ENCODE results near the gene CNTNAP5. TPM values are rescaled to one million over a fixed set of nuclear protein-coding genes. Genes with fewer than 3 reads are reported as not detected.

The CNTNAP5 gene
- total RNA-seq, 2 donors from 2014 or later: not detected

- intact Hi-C loops (cut with DNase I): no loop called here
- no peak for DNase-seq (ENCODE audit: low spot score)
Measured at GRCh38 chr2:124804014-124804940, 779.2 kb downstream of the CNTNAP5 start.

DNA sequence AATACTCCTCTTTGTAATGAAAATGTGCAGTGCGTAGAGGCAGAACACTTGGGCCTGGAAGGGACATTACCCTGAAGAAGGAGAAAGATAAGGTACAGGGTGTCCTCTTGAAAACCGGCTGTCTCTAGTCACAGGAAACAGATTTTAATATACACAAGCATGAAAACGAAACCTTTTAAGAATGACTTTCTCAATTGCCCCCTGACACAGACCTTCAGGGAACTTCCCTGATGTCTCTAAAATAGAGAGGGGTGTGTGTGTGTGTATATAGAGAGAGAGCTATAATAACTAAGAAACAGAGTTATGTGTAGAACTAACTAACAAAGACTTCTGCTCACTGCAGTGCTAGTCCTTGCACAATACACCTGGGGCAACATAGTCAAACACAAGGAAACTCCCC lies 780.0 kb downstream of the CNTNAP5 start:
- no peak for DNase-seq (ENCODE audit: low spot score)
- intact Hi-C loops (cut with DNase I): no loop called here

GRCh38 chr2:124810132-124810531 lies 785.0 kb downstream of the CNTNAP5 start:
- DNase-seq (ENCODE audit: low spot score): no peak
- intact Hi-C loops (cut with DNase I): no loop called here

GRCh38 chr2:124814968-124815745 lies 790.1 kb downstream of the CNTNAP5 start:
- intact Hi-C loops (cut with DNase I): no loop called here
- no peak for DNase-seq (ENCODE audit: low spot score)

GRCh38 chr2:124816007-124816406 lies 790.9 kb downstream of the CNTNAP5 start:
- DNase-seq (ENCODE audit: low spot score): no peak
- intact Hi-C loops (cut with DNase I): no loop called here

GRCh38 chr2:124822516-124822915 lies 797.4 kb downstream of the CNTNAP5 start:
- intact Hi-C loops (cut with DNase I): no loop called here
- no peak for DNase-seq (ENCODE audit: low spot score)

- no peak for DNase-seq (ENCODE audit: low spot score)
- intact Hi-C loops (cut with DNase I): no loop called here
Measured at GRCh38 chr2:124824441-124824840, 799.4 kb downstream of the CNTNAP5 start.

- no peak for DNase-seq (ENCODE audit: low spot score)
- intact Hi-C loops (cut with DNase I): no loop called here
Measured at GRCh38 chr2:124832521-124832920, 807.4 kb downstream of the CNTNAP5 start.

- intact Hi-C loops (cut with DNase I): no loop called here
- DNase-seq (ENCODE audit: low spot score): no peak
Measured at GRCh38 chr2:124834331-124834730, 809.2 kb downstream of the CNTNAP5 start.

DNA sequence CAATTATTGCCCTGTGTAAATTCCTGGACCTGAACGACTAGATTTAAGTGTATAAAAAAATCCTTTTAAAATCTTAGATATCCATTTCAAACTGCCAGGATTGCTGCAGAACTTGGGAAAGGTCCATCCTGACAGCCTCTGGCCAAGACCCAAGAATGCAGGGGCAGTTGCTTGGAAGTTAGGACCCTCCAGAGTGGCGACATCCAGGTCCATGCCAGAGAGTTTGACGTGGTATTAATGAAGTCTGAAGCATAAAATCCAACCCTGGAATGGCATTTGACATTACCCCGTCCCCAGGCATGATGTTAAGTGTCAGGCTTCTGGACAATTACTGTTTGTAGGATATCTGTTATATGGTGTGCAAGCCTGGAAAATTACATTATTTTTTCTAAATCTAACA lies 810.2 kb downstream of the CNTNAP5 start:
- intact Hi-C loops (cut with DNase I): loop anchor here in 1 of 2 donors (5.0 kb wide), 1 partner anchor 137 kb away; no protein-coding TSS in a partner anchor
- DNase-seq (ENCODE audit: low spot score): no peak

- DNase-seq (ENCODE audit: low spot score): no peak
- intact Hi-C loops (cut with DNase I): loop anchor here in 1 of 2 donors (5.0 kb wide), 1 partner anchor 136 kb away; no protein-coding TSS in a partner anchor
Measured at GRCh38 chr2:124836416-124836815, 811.3 kb downstream of the CNTNAP5 start.

DNA sequence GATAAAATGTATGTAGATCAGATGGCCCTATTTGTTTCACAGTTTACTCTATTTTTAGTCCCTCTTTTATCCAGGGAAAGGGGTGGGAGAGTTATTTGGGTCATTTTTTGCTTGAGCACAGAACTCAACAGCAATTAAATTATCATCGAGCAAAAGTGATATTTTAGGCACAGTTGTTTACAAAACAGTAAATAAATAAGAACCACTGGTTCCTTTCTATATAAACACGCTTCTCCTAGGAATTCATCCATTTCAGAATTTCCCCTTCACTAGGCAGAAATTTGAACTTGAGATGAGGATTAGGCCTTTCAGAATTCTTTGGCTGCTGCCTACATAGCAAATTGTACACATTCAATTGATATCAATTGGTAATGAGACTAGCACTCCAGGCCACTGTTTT lies 812.4 kb downstream of the CNTNAP5 start:
- intact Hi-C loops (cut with DNase I): loop anchor here in 1 of 2 donors (5.0 kb wide), 1 partner anchor 135 kb away; no protein-coding TSS in a partner anchor
- DNase-seq (ENCODE audit: low spot score): no peak

- intact Hi-C loops (cut with DNase I): loop anchor here in 1 of 2 donors (5.0 kb wide), 1 partner anchor 134 kb away; no protein-coding TSS in a partner anchor
- no peak for DNase-seq (ENCODE audit: low spot score)
Measured at GRCh38 chr2:124838406-124838805, 813.3 kb downstream of the CNTNAP5 start.

DNA sequence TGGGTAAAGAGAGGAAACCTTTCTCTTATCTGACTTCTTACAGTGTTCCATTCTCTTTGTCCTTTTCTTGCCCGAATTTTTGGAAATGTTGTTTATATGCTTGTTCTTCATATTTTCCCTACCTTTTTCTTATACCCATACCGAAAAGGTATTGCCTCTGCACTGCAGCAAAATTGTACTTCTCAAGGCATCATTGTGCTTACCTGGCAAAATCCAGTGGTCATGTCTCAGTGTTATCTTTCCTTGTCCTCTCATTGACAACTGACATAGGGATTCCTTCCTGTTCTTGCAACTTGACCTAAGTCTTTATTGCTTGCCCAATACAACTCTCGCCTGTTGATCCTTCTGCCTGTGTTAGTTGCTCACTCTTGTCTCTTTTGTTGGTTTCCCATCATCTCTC lies 842.2 kb downstream of the CNTNAP5 start:
- intact Hi-C loops (cut with DNase I): no loop called here
- no peak for DNase-seq (ENCODE audit: low spot score)

DNA sequence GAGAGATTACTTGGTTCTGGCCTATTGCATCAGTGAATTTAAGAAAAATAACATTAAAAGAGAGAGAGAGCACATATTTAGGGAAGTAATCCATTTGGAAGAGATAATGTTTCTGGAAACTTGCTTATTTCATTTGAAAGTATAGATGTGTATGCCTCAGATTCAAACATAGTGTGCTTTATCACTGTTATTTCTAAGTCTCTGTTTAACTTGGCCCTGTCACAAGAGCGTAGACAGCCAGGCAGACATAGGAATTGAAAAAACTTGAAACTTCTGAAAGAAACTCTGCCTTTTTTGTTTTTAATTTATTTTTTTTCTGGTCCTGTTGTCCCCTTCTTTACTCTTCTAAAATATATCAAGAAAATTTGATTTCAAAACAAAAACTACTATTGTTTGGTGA lies 849.1 kb downstream of the CNTNAP5 start:
- intact Hi-C loops (cut with DNase I): no loop called here
- DNase-seq (ENCODE audit: low spot score): no peak

- intact Hi-C loops (cut with DNase I): no loop called here
- DNase-seq (ENCODE audit: low spot score): no peak
Measured at GRCh38 chr2:124874676-124875075, 849.6 kb downstream of the CNTNAP5 start.

DNA sequence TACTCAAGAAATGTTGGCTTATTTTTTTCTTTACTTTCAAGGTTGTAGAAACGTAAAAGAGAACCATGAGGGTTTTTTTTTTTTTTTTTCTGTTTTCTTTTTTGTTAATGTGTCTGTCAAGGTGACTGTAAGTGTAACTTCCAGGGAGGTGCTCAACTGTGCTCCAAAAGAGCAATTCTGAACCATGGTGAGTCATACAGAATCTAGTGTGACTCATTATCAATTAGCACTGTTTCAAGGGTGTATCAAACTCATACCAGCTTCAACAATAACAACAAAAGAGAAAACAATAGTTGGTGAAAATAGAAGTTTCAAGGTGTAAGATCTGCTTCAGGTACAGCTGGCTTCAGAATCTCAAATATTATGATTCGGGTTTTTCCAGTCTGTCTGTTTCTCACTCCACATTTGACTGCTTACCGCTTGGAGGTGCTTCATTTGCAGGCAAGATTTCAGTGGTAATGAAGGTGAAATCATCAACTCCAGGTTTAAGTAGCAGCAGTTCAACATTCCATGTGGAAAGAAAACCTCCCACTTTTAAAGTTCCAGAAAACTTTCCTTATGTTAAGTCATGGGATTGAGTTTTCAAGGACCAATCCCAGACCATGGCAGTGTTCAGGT lies 850.6 kb downstream of the CNTNAP5 start:
- no peak for DNase-seq (ENCODE audit: low spot score)
- intact Hi-C loops (cut with DNase I): no loop called here

DNA sequence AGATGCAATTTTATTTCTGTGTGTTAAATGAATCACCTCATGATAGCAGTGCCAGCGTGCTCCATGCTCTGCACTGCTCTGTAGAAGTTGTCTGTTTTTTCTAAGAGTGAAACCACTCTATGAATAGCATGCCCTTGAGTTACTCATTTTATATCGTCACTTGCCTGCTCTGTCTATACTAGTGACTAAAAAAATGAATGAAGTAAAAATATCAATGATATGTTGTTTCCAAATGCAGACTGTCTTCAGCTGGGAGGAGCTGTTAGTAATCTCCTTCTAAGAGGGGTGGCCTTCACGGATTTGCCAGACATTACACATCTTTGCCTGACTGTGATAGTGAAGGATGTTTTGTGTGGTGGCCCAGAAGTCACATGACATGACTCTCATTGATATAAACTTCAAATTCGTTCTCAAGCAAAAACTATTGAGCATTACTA lies 852.1 kb downstream of the CNTNAP5 start:
- intact Hi-C loops (cut with DNase I): no loop called here
- DNase-seq (ENCODE audit: low spot score): no peak

DNA sequence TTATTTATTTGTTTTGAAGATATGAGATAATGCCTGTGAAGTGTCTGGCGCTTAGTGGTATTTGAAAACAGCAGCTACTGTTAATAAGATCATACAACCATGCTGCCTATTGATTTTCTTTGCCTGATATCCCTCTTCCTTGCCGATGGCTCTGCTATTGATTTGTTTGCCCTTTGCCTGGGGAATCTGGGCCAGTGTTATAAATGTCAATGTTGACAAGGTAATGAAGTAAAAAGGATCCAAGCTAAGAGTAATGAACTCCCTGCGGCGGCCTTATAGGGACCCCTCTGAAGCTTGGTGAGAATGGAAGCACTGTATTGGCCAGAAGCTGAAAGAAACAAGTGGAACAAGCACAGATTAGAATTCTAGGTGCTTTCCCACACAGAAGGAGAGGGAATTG lies 854.6 kb downstream of the CNTNAP5 start:
- no peak for DNase-seq (ENCODE audit: low spot score)
- intact Hi-C loops (cut with DNase I): no loop called here

- DNase-seq (ENCODE audit: low spot score): no peak
- intact Hi-C loops (cut with DNase I): no loop called here
Measured at GRCh38 chr2:124880995-124881394, 855.9 kb downstream of the CNTNAP5 start.
